IPS DF 6.9 (cell line): Measurements from ENCODE around the gene SHISA6.

Source experiments
- DNase-seq: peaks from one replicate; pipeline ENCODE4 v3.0.0-alpha.2; 2013; ENCODE audit warnings: low read depth, low spot score
- H3K27ac ChIP-seq: one replicate; pipeline ENCODE4 v1.5.1; 2013; ENCODE audit warnings: low read length, control low read depth
- H3K27me3 ChIP-seq: 2 replicates; pipeline ENCODE4 v1.6.1; 2013; ENCODE audit warnings: mild to moderate bottlenecking, low read length; ENCODE audit not compliant: control insufficient read depth, insufficient read depth
- H3K36me3 ChIP-seq: 2 replicates; pipeline ENCODE4 v1.6.1; 2013; ENCODE audit warnings: low read length; ENCODE audit not compliant: control insufficient read depth, insufficient read depth
- H3K4me1 ChIP-seq: 2 replicates; pipeline ENCODE4 v1.6.1; 2013; ENCODE audit warnings: low read length; ENCODE audit not compliant: control insufficient read depth, insufficient read depth
- H3K4me3 ChIP-seq: 2 replicates; pipeline ENCODE4 v1.5.1; 2013; ENCODE audit warnings: mild to moderate bottlenecking, low read length
- H3K9me3 ChIP-seq: 2 replicates; pipeline ENCODE4 v1.6.1; 2013; ENCODE audit warnings: low read length, inconsistent platforms; ENCODE audit not compliant: control insufficient read depth, insufficient read depth
- WGBS: extraction: QIAGEN DNeasy Blood & Tissue Kit; methylation state at CpG from one replicate; pipeline ENCODE4 v1.1.7; 2013; ENCODE audit warnings: mixed read lengths, missing lambda C conversion rate; ENCODE audit not compliant: insufficient read length, insufficient coverage; 5-methylcytosine and 5-hydroxymethylcytosine counted together

SHISA6 gene

GRCh38 chr17:11486101-11486867 is 245.3 kb downstream of the SHISA6 start:
- Histone ChIP-seq H3K9me3 (no peaks in the 10 kb centered on the region), H3K27ac (no peak overlapping the region), H3K36me3 (no peaks in the 10 kb centered on the region), H3K4me3 (no peak overlapping the region), H3K4me1 (0 out of 2 replicates have a peak, but pooled peaks cover 2% of the 10 kb centered on the region), H3K27me3 (no peaks in the 10 kb centered on the region)
- WGBS = no CpG with 5 or more reads among the region's 12 CpGs
- no peak for DNase-seq

GRCh38 chr17:11486868-11487310 is 245.9 kb downstream of the SHISA6 start:
- H3K9me3 ChIP-seq = no peaks in the 10 kb centered on the region
- WGBS = no CpG with 5 or more reads among the region's 9 CpGs
- H3K27me3 ChIP-seq = no peaks in the 10 kb centered on the region
- no peaks in the 10 kb centered on the region for H3K36me3 ChIP-seq
- no peak for DNase-seq
- 0 out of 2 replicates have a peak, but pooled peaks cover 2% of the 10 kb centered on the region for H3K4me1 ChIP-seq
- no peak overlapping the region for H3K4me3 ChIP-seq
- no peak overlapping the region for H3K27ac ChIP-seq

- Histone ChIP-seq H3K4me3 (no peak overlapping the region), H3K27me3 (no peaks in the 10 kb centered on the region), H3K27ac (no peak overlapping the region), H3K9me3 (no peaks in the 10 kb centered on the region), H3K4me1 (0 out of 2 replicates have a peak, but pooled peaks cover 2% of the 10 kb centered on the region), H3K36me3 (no peaks in the 10 kb centered on the region)
- DNase-seq = no peak
- WGBS = no CpG with 5 or more reads among the region's 2 CpGs
These were observed 246.5 kb downstream of the SHISA6 start for GRCh38 chr17:11487469-11487868.

- no peak overlapping the region for H3K27ac ChIP-seq
- no CpG with 5 or more reads among the region's 3 CpGs for WGBS
- H3K27me3 ChIP-seq = no peaks in the 10 kb centered on the region
- no peak for DNase-seq
- 0 out of 2 replicates have a peak, but pooled peaks cover 2% of the 10 kb centered on the region for H3K4me1 ChIP-seq
- H3K36me3 ChIP-seq = no peaks in the 10 kb centered on the region
- no peak overlapping the region for H3K4me3 ChIP-seq
- H3K9me3 ChIP-seq = no peaks in the 10 kb centered on the region
These were observed 247.4 kb downstream of the SHISA6 start for GRCh38 chr17:11488407-11488806.

DNA sequence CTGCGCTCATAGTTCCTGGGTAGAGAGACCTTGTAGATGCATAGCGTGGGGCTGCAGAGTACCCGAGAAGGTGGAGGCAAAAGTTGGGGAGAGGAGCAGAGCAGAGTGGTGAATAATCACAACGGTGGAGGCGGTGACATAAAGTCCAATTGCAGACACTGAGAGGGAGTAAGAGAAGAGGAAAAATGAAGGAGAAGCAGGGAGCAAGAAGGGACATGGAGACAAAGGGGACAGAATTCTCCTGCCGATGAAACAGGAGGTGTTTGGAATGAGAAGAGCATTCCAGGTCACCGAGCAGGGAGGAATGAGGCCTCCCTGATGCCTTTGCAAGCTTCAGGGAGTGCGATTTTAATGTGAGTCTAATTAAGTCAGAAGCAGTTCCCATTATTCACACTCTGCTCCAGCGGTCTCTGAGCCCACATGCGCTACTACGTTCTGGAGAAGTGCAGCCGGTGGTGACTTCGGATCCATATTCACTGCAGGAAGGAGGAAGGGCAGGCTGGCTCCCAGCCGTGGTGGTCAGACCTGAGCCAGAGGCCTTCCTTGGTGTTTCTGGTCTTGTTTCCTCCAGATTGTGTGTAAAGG is 249.2 kb downstream of the SHISA6 start:
- Histone ChIP-seq H3K4me3 (no peak overlapping the region), H3K27ac (no peak overlapping the region), H3K36me3 (no peaks in the 10 kb centered on the region), H3K27me3 (no peaks in the 10 kb centered on the region), H3K9me3 (no peaks in the 10 kb centered on the region), H3K4me1 (peaks cover 4% of the 10 kb centered on the region; the same call in 1 of the 2 replicates)
- WGBS = no CpG with 5 or more reads among the region's 14 CpGs
- DNase-seq = no peak

DNA sequence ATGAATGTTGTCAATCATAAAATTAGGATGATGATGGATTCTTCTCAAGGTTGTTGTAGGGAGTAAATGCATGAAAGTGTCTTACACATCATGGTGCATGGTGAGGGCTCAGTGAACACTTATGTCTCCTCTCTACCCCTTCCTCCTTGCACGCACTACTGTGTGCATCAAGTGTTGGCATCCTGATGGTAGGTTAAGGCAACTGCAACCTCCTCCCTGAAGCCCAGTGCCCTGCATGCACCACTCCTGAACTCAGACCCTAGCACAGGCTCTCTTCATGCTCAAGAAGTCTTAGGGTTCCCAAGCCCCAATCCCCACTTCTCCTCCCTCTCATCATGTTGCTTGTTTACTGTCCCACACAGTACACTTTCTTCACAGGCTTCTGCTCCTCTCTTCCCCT is 251.5 kb downstream of the SHISA6 start:
- Histone ChIP-seq H3K36me3 (no peaks in the 10 kb centered on the region), H3K4me3 (no peak overlapping the region), H3K27me3 (no peaks in the 10 kb centered on the region), H3K27ac (no peak overlapping the region), H3K9me3 (no peaks in the 10 kb centered on the region), H3K4me1 (peaks cover 2% of the 10 kb centered on the region; the same call in 1 of the 2 replicates)
- no CpG with 5 or more reads among the region's 1 CpG for WGBS
- no peak for DNase-seq

DNA sequence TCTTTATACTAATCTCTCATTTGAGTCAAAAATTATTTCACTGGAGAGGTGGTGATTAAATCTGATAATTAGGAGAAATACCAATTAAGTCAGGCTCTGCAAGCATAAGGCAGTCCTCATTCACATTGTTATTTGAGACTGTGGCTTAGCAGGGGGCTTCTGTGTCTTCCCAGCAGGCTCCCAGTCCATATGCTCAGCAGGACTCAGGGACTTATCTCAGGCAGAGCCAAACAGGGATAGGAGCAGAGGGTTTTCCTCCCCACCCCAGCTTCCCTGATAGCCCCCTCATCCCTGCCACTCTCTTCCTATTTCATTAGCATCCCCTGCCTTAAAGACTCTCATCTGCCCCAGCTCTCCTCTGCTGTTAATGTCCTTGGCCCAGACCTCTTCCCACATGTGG is 252.9 kb downstream of the SHISA6 start:
- no peaks in the 10 kb centered on the region for H3K36me3 ChIP-seq
- H3K27me3 ChIP-seq = no peaks in the 10 kb centered on the region
- no peak overlapping the region for H3K4me3 ChIP-seq
- H3K27ac ChIP-seq = no peak overlapping the region
- H3K4me1 ChIP-seq = peaks cover 2% of the 10 kb centered on the region; the same call in 1 of the 2 replicates
- no peaks in the 10 kb centered on the region for H3K9me3 ChIP-seq
- no peak for DNase-seq

DNA sequence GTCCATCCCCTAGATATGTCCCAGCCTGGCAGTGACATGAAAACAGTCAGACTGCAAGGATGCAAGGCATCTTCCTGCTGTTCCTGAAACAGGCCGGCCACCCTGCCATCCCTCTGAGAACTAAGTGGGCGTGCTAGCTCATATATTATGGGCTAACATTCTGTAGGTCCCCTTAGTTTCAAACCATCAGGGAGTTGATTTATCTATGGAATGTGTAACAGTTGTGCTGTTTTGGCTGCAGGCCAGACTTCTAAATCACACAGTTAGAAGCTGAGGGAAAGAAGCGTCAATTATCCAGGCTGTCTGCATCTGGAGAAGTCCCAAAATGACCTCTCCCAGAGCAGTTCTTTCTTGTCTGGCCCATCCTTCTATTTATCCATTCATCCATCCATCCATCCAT is 254.6 kb downstream of the SHISA6 start:
- H3K36me3 ChIP-seq = no peaks in the 10 kb centered on the region
- no peak for DNase-seq
- H3K4me3 ChIP-seq = no peak overlapping the region
- peaks cover 2% of the 10 kb centered on the region; the same call in 1 of the 2 replicates for H3K4me1 ChIP-seq
- WGBS = no CpG with 5 or more reads among the region's 3 CpGs
- no peak overlapping the region for H3K27ac ChIP-seq
- no peaks in the 10 kb centered on the region for H3K9me3 ChIP-seq
- H3K27me3 ChIP-seq = no peaks in the 10 kb centered on the region

DNA sequence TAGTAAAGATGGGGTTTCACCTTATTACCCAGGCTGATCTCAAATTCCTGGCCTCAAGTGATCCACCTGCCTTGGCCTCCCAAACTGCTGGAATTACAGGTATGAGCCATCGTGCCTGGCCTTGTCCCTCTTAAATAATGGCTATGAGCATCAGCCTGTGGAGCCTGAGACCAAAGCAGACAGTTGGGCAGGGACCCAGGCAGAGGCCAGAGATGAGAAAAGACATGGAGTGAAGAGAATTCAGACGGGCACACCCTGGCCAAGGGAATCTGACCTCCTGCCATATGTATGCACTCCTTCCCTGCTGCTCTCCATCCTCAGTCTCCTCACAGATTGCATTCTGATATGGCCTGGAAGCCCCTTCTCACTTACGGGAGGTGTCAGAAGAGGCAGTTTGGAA is 258.9 kb downstream of the SHISA6 start:
- no peak for DNase-seq
- no peaks in the 10 kb centered on the region for H3K27me3 ChIP-seq
- no CpG with 5 or more reads among the region's 3 CpGs for WGBS
- 0 out of 2 replicates have a peak, but pooled peaks cover 2% of the 10 kb centered on the region for H3K4me1 ChIP-seq
- H3K4me3 ChIP-seq = no peak overlapping the region
- H3K36me3 ChIP-seq = no peaks in the 10 kb centered on the region
- H3K9me3 ChIP-seq = no peaks in the 10 kb centered on the region
- H3K27ac ChIP-seq = no peak overlapping the region

- no peaks in the 10 kb centered on the region for H3K27me3 ChIP-seq
- DNase-seq = no peak
- no peak overlapping the region for H3K27ac ChIP-seq
- no peaks in the 10 kb centered on the region for H3K9me3 ChIP-seq
- 0 out of 2 replicates have a peak, but pooled peaks cover 2% of the 10 kb centered on the region for H3K4me1 ChIP-seq
- no CpG with 5 or more reads among the region's 9 CpGs for WGBS
- H3K36me3 ChIP-seq = no peaks in the 10 kb centered on the region
- H3K4me3 ChIP-seq = no peak overlapping the region
These were observed 262.5 kb downstream of the SHISA6 start for GRCh38 chr17:11503308-11504035.
